ENCODE results near the gene TXLNG. TPM values are rescaled to one million over a fixed set of nuclear protein-coding genes. Genes with fewer than 3 reads are reported as not detected.

The TXLNG gene
- total RNA-seq = 19.8 TPM

GRCh38 chrX:16786139-16786790 lies at the start of gene TXLNG:
TXLNG (plus strand) TSS chrX:16786466; CDS start chrX:16786488, 22 bp downstream.

GRCh38 chrX:16870095-16870861 lies 84.0 kb downstream of the TXLNG start, which contains the start of gene RBBP7:
RBBP7 (minus strand) TSS chrX:16870362; CDS start chrX:16870053, 309 bp downstream.

Other genes with a start within 250 kb of the TXLNG start
- not detected for gene S100G, start 136.3 kb upstream of the TXLNG start, total RNA-seq
- gene CTPS2, start 73.8 kb upstream of the TXLNG start, total RNA-seq = 42.4 TPM
- gene SYAP1, start 66.9 kb upstream of the TXLNG start, total RNA-seq = 24.7 TPM
- gene RBBP7, start 83.9 kb downstream of the TXLNG start, total RNA-seq = 91.7 TPM
- gene REPS2, start 160.2 kb downstream of the TXLNG start, total RNA-seq = 18.8 TPM

Data from camera-type eye (tissue), 1 donor.